HEK293 (cell line): ENCODE results near the gene OR8B4.
"Not testable (repeated sequence)": the region's sequence is repeated elsewhere in the genome, so short reads cannot be mapped to it uniquely, and the experiment has no call there.

Experiments
- CTCF ChIA-PET: fragments of 350-600 bp; formaldehyde crosslinking; extraction: SDS; loops from one replicate; lab custom pipeline; 2021; ENCODE audit warnings: antibody characterized with exemption; lab: Yijun Ruan, JAX
- POLR2A ChIA-PET: fragments of 300-600 bp; formaldehyde crosslinking; extraction: SDS; loops from one replicate; lab custom pipeline; 2020; ENCODE audit warnings: antibody characterized with exemption, inconsistent platforms; lab: Yijun Ruan, JAX
- H3K27ac ChIP-seq: fragments of 200-500 bp; sonication (Bioruptor generic); 2 replicates; pipeline ENCODE4 v1.5.1; 2014; ENCODE audit warnings: low read depth, low read length, control low read depth, inconsistent platforms; ENCODE audit errors: extremely low read depth
- H3K36me3 ChIP-seq, 2 experiments: fragments of 200-500 bp in 1 of 2; sonication (Bioruptor generic) in 1 of 2; 1 replicate in 1 of 2; 2 replicates in 1 of 2; pipeline ENCODE4 v1.5.1; 2014 to 2017; ENCODE audit warnings: inconsistent platforms in 2 of 2, low read length in 2 of 2; ENCODE audit not compliant: control insufficient read depth in 2 of 2, insufficient read depth in 1 of 2
- H3K4me1 ChIP-seq: fragments of 200-500 bp; sonication (Bioruptor generic); 2 replicates; pipeline ENCODE4 v1.5.1; 2014; ENCODE audit warnings: mild to moderate bottlenecking, low read length, inconsistent platforms; ENCODE audit not compliant: control insufficient read depth, insufficient read depth
- H3K4me3 ChIP-seq: 2 replicates; pipeline ENCODE4 v1.5.1; 2011; ENCODE audit warnings: low read depth, mild to moderate bottlenecking, control low read depth, low read length, moderate library complexity
- H3K9me3 ChIP-seq: fragments of 200-500 bp; sonication (Bioruptor generic); 2 replicates; pipeline ENCODE4 v1.5.1; 2014; ENCODE audit warnings: low read depth, low read length, inconsistent platforms; ENCODE audit not compliant: control insufficient read depth, insufficient read depth
- GLI4 ChIP-seq: fragments of 450-650 bp; formaldehyde crosslinking; IDR thresholded peaks from 2 replicates; pipeline ENCODE4 v1.5.1; 2016; ENCODE audit warnings: missing biosample characterization, missing genetic modification characterization
- HOXD13 ChIP-seq: sonication (generic); formaldehyde crosslinking; IDR thresholded peaks from 2 replicates; pipeline ENCODE4 v1.8.0; 2022; ENCODE audit warnings: missing genetic modification reagents, borderline replicate concordance
- KLF16 ChIP-seq: fragments of 450-650 bp; formaldehyde crosslinking; IDR thresholded peaks from 2 replicates; pipeline ENCODE4 v1.5.1; 2017; ENCODE audit warnings: missing biosample characterization, missing genetic modification characterization
- PBX3 ChIP-seq: sonication (generic); formaldehyde crosslinking; IDR thresholded peaks from 2 replicates; pipeline ENCODE4 v1.8.1; 2022; ENCODE audit warnings: mild to moderate bottlenecking, moderate library complexity, missing genetic modification reagents
- PRDM10 ChIP-seq: fragments of 450-650 bp; formaldehyde crosslinking; IDR thresholded peaks from 2 replicates; pipeline ENCODE4 v1.5.1; 2016; ENCODE audit warnings: missing biosample characterization, missing genetic modification characterization
- WT1 ChIP-seq: fragments of 450-650 bp; formaldehyde crosslinking; IDR thresholded peaks from 2 replicates; pipeline ENCODE4 v1.5.1; 2016; ENCODE audit warnings: missing biosample characterization, missing genetic modification characterization
- YY1 ChIP-seq: fragments of 450-650 bp; formaldehyde crosslinking; IDR thresholded peaks from 2 replicates; pipeline ENCODE4 v1.5.1; 2018; ENCODE audit warnings: missing biosample characterization, missing genetic modification characterization
- ZBTB17 ChIP-seq: fragments of 450-650 bp; formaldehyde crosslinking; IDR thresholded peaks from 2 replicates; pipeline ENCODE4 v1.5.1; 2016; ENCODE audit warnings: missing biosample characterization, missing genetic modification characterization
- ZFP37 ChIP-seq: fragments of 450-650 bp; formaldehyde crosslinking; IDR thresholded peaks from 2 replicates; pipeline ENCODE4 v1.5.1; 2016; ENCODE audit warnings: missing biosample characterization, missing genetic modification characterization
- ZFP69B ChIP-seq: fragments of 450-650 bp; formaldehyde crosslinking; IDR thresholded peaks from 2 replicates; pipeline ENCODE4 v1.5.1; 2016; ENCODE audit warnings: missing biosample characterization, missing genetic modification characterization
- ZNF157 ChIP-seq: fragments of 450-650 bp; formaldehyde crosslinking; IDR thresholded peaks from 2 replicates; pipeline ENCODE4 v1.5.1; 2016; ENCODE audit warnings: missing biosample characterization, missing genetic modification characterization
- ZNF26 ChIP-seq: fragments of 450-650 bp; formaldehyde crosslinking; IDR thresholded peaks from 2 replicates; pipeline ENCODE4 v1.5.1; 2016; ENCODE audit warnings: missing biosample characterization, missing genetic modification characterization
- ZNF416 ChIP-seq: fragments of 450-650 bp; formaldehyde crosslinking; IDR thresholded peaks from 2 replicates; pipeline ENCODE4 v1.5.1; 2016; ENCODE audit warnings: missing biosample characterization, missing genetic modification characterization
- ZNF548 ChIP-seq: fragments of 450-650 bp; formaldehyde crosslinking; IDR thresholded peaks from 2 replicates; pipeline ENCODE4 v1.5.1; 2016; ENCODE audit warnings: missing biosample characterization, missing genetic modification characterization
- ZNF549 ChIP-seq: fragments of 450-650 bp; IDR thresholded peaks from 2 replicates; pipeline ENCODE4 v1.5.1; 2018; ENCODE audit warnings: missing biosample characterization, missing genetic modification characterization, mild to moderate bottlenecking, inconsistent platforms, moderate library complexity
- ZNF707 ChIP-seq: fragments of 450-650 bp; formaldehyde crosslinking; IDR thresholded peaks from 2 replicates; pipeline ENCODE4 v1.5.1; 2016; ENCODE audit warnings: missing biosample characterization, missing genetic modification characterization
- ZNF76 ChIP-seq: fragments of 450-650 bp; formaldehyde crosslinking; IDR thresholded peaks from 2 replicates; pipeline ENCODE4; 2016; ENCODE audit warnings: low read depth, missing biosample characterization, missing genetic modification characterization, borderline replicate concordance
- ZSCAN5A ChIP-seq: fragments of 450-650 bp; formaldehyde crosslinking; IDR thresholded peaks from 2 replicates; pipeline ENCODE4 v1.5.1; 2016; ENCODE audit warnings: missing biosample characterization, missing genetic modification characterization

Gene OR8B4

GRCh38 chr11:124398924-124399323, 25.7 kb downstream of the OR8B4 start, which contains the start of gene OR8B3:
Gene OR8B3 (minus strand): TSS chr11:124399024. CDS start chr11:124397351, 1,673 bp downstream.
- TF ChIP-seq KLF16 (tag by site-specific recombination) (no peak), YY1 (no peak), ZNF548 (tag by site-specific recombination) (no peak), ZNF26 (tag by site-specific recombination) (no peak), ZNF76 (no peak), PBX3 (CRISPR knock-in tag) (no peak), ZBTB17 (tag by site-specific recombination) (no peak), GLI4 (tag by site-specific recombination) (no peak), ZSCAN5A (no peak), PRDM10 (tag by site-specific recombination) (no peak), HOXD13 (CRISPR knock-in tag) (no peak)
- H3K4me1 ChIP-seq: no peaks in the 10 kb centered on the region
- CTCF ChIA-PET: interaction anchor here (0.5 kb wide), 1 partner anchor 33 kb away, joined by 4 read pairs; no protein-coding TSS in a partner anchor
- H3K27ac ChIP-seq: no peak within 1 kb of the TSS
- H3K4me3 ChIP-seq: no peak within 1 kb of the TSS
- H3K9me3 ChIP-seq: no peaks in the 10 kb centered on the region
- POLR2A ChIA-PET: no interaction called here
- no peaks in the 10 kb centered on the region for H3K36me3 ChIP-seq

GRCh38 chr11:124396847-124397246, 27.8 kb downstream of the OR8B4 start:
- H3K36me3 ChIP-seq, CTCF ChIA-PET, H3K9me3 ChIP-seq, POLR2A ChIA-PET, H3K4me1 ChIP-seq, H3K4me3 ChIP-seq, H3K27ac ChIP-seq: not testable (repeated sequence)

- TF ChIP-seq ZNF707 (no peak), ZFP69B (no peak), ZNF157 (tag by site-specific recombination) (no peak), ZNF416 (tag by site-specific recombination) (no peak), ZNF549 (tag by site-specific recombination) (no peak), WT1 (tag by site-specific recombination) (no peak), ZFP37 (tag by site-specific recombination) (no peak)
- POLR2A ChIA-PET: no interaction called here
- no peak overlapping the region for H3K27ac ChIP-seq
- no peaks in the 10 kb centered on the region for H3K36me3 ChIP-seq
- CTCF ChIA-PET: interaction anchor here (0.6 kb wide), 3 partner anchors 13 to 322 kb away, joined by 3 read pairs; no protein-coding TSS in a partner anchor
- no peaks in the 10 kb centered on the region for H3K9me3 ChIP-seq
- no peaks in the 10 kb centered on the region for H3K4me1 ChIP-seq
- no peak overlapping the region for H3K4me3 ChIP-seq
Observed at GRCh38 chr11:124394408-124394807, 30.3 kb downstream of the OR8B4 start.
